Liver (tissue), 9 donors: ENCODE data around the gene NOTCH4. TPM values are rescaled to one million over a fixed set of nuclear protein-coding genes. Genes with fewer than 3 reads are reported as not detected.

Experiments used
- DNase-seq: peaks from one replicate; pipeline ENCODE4 v3.0.0-alpha.2; 2017; ENCODE audit warnings: low spot score
- H3K27ac ChIP-seq, 2 donors: one replicate each; pipeline ENCODE4 v1.7.0; 2013; ENCODE audit warnings: inconsistent platforms in 2 of 2, low read length in 2 of 2, control low read depth in 1 of 2, low read depth in 1 of 2, mild to moderate bottlenecking in 1 of 2
- H3K27me3 ChIP-seq, 4 donors: one replicate each; pipeline versions ENCODE4 v1.6.1 to v1.7.0; 2013; ENCODE audit warnings: low read length in 3 of 4, inconsistent platforms in 1 of 4, mild to moderate bottlenecking in 1 of 4, moderate library complexity in 1 of 4; ENCODE audit not compliant: control insufficient read depth in 4 of 4, insufficient read depth in 4 of 4
- H3K36me3 ChIP-seq, 4 donors: one replicate each; pipeline versions ENCODE4 v1.6.1 to v1.7.0; 2013; ENCODE audit warnings: low read length in 3 of 4, mild to moderate bottlenecking in 3 of 4, low read depth in 1 of 4, moderate library complexity in 1 of 4; ENCODE audit not compliant: control insufficient read depth in 4 of 4, insufficient read depth in 3 of 4
- H3K4me1 ChIP-seq, 4 donors: one replicate each; pipeline versions ENCODE4 v1.6.1 to v1.7.0; 2013; ENCODE audit warnings: low read length in 3 of 4, mild to moderate bottlenecking in 3 of 4, moderate library complexity in 1 of 4; ENCODE audit not compliant: control insufficient read depth in 4 of 4, insufficient read depth in 4 of 4
- H3K4me3 ChIP-seq, 3 donors: one replicate each; pipeline versions ENCODE4 v1.6.1 to v1.7.0; 2013; ENCODE audit warnings: low read length in 3 of 3, control low read depth in 1 of 3, low read depth in 1 of 3, mild to moderate bottlenecking in 1 of 3
- H3K9ac ChIP-seq, 2 donors: one replicate each; pipeline ENCODE4 v1.7.0; 2013; ENCODE audit warnings: low read length in 2 of 2, mild to moderate bottlenecking in 2 of 2, moderate library complexity in 2 of 2, control low read depth in 1 of 2, low read depth in 1 of 2
- H3K9me3 ChIP-seq, 4 donors: one replicate each; pipeline versions ENCODE4 v1.6.1 to v1.7.0; 2013; ENCODE audit warnings: low read length in 3 of 4; ENCODE audit not compliant: control insufficient read depth in 4 of 4
- ATF3 ChIP-seq: IDR thresholded peaks from 2 replicates; pipeline ENCODE4 v1.6.1; 2016; ENCODE audit warnings: antibody characterized with exemption
- CTCF ChIP-seq: fragments of 150-350 bp; IDR thresholded peaks from 2 replicates; pipeline ENCODE4 v1.5.1; 2017; ENCODE audit warnings: improper control_type of control experiment, low read depth, low read length; ENCODE audit not compliant: missing input control
- EGR1 ChIP-seq, 2 donors: IDR thresholded peaks; 2 replicates each; pipeline ENCODE4 v1.6.1; 2016 to 2018; ENCODE audit warnings: antibody characterized with exemption in 2 of 2, low read depth in 2 of 2
- FOXA1 ChIP-seq: IDR thresholded peaks from 2 replicates; pipeline ENCODE4 v1.6.1; 2016; ENCODE audit warnings: antibody characterized with exemption
- GABPA ChIP-seq, 2 donors: IDR thresholded peaks in 1 of 2; conservative IDR thresholded peaks in 1 of 2; 2 replicates each; pipeline ENCODE4 v1.6.1; 2016; ENCODE audit warnings: antibody characterized with exemption in 2 of 2, mild to moderate bottlenecking in 1 of 2, moderate library complexity in 1 of 2
- HNF4A ChIP-seq, 2 donors: conservative IDR thresholded peaks; 2 replicates each; pipeline ENCODE4 v1.6.1; 2016; ENCODE audit warnings: antibody characterized with exemption in 2 of 2, mild to moderate bottlenecking in 2 of 2
- HNF4G ChIP-seq: IDR thresholded peaks from 2 replicates; pipeline ENCODE4 v1.6.1; 2016; ENCODE audit warnings: antibody characterized with exemption
- JUND ChIP-seq, 2 donors: IDR thresholded peaks; 2 replicates each; pipeline ENCODE4 v1.6.1; 2016; ENCODE audit warnings: antibody characterized with exemption in 2 of 2
- MAX ChIP-seq: IDR thresholded peaks from 2 replicates; pipeline ENCODE4 v1.6.1; 2016; ENCODE audit warnings: antibody characterized with exemption
- NR2F2 ChIP-seq: IDR thresholded peaks from 2 replicates; pipeline ENCODE4 v1.6.1; 2016; ENCODE audit warnings: antibody characterized with exemption
- RAD21 ChIP-seq, 2 donors: IDR thresholded peaks; 2 replicates each; pipeline ENCODE4 v1.6.1; 2016; ENCODE audit warnings: antibody characterized with exemption in 2 of 2, mild to moderate bottlenecking in 2 of 2
- REST ChIP-seq: IDR thresholded peaks from 2 replicates; pipeline ENCODE4 v1.6.1; 2016; ENCODE audit warnings: antibody characterized with exemption, mild to moderate bottlenecking
- RXRA ChIP-seq, 2 donors: IDR thresholded peaks; 2 replicates each; pipeline ENCODE4 v1.6.1; 2017 to 2018; ENCODE audit warnings: antibody characterized with exemption in 2 of 2, mild to moderate bottlenecking in 1 of 2
- SP1 ChIP-seq: IDR thresholded peaks from 2 replicates; pipeline ENCODE4 v1.6.1; 2018; ENCODE audit warnings: antibody characterized with exemption, mild to moderate bottlenecking
- TAF1 ChIP-seq: conservative IDR thresholded peaks from 2 replicates; pipeline ENCODE4 v1.6.1; 2016; ENCODE audit warnings: antibody characterized with exemption, mild to moderate bottlenecking
- YY1 ChIP-seq: IDR thresholded peaks from 2 replicates; pipeline ENCODE4 v1.6.1; 2016; ENCODE audit warnings: antibody characterized with exemption, mild to moderate bottlenecking
- ZBTB33 ChIP-seq: IDR thresholded peaks from 2 replicates; pipeline ENCODE4 v1.6.1; 2016; ENCODE audit warnings: antibody characterized with exemption
- WGBS: extraction: QIAGEN DNeasy Blood & Tissue Kit; methylation state at CpG from one replicate; pipeline ENCODE4 v1.1.7; 2013; 5-methylcytosine and 5-hydroxymethylcytosine counted together
- polyA plus RNA-seq, 2 donors: library from polyadenylated mRNA; stranded (reverse) in 1 of 2; unstranded in 1 of 2; fragments of 200-250 nt in 1 of 2; fragments of >200 nt in 1 of 2; fragmentation: Nextera tagmentation in 1 of 2; extraction: Ambion mirVana in 1 of 2; gene quantifications; one replicate each; pipeline versions ENCODE4 v1.2.1 to v1.2.3, GENCODE V29; 2013 to 2015
- total RNA-seq, 2 donors: library from RNA; depleted of rRNA; stranded (reverse); fragments of >200 nt; gene quantifications; one replicate each; pipeline ENCODE4 v1.2.3, GENCODE V29; 2014
- donor health status: healthy.
- donor health status: healthy.
- donor health status: healthy.
- donor health status: healthy.
- donor health status: healthy.

NOTCH4 gene
- total and polyA plus RNA-seq, 4 donors: 2.6 to 15.1 (median 8.8) TPM

GRCh38 chr6:32181915-32182529, 41.8 kb downstream of the NOTCH4 start (continued):
- no peak for TF ChIP-seq REST
- no peak for TF ChIP-seq FOXA1

- H3K9me3 ChIP-seq: no peaks in the 10 kb centered on the region
- TF ChIP-seq ZBTB33 (no peak), NR2F2 (no peak), CTCF (no peak), RAD21 (IDR thresholded peaks at IDR 0.05) (no peak), GABPA (IDR thresholded peaks at IDR 0.05 in 1 of 2, conservative IDR thresholded peaks at IDR 0.05 in 1 of 2) (no peak), RXRA (IDR thresholded peaks at IDR 0.05) (no peak), EGR1 (IDR thresholded peaks at IDR 0.05; ENCODE audit: low read depth in 2 of 2) (no peak), YY1 (no peak), FOXA1 (no peak), JUND (IDR thresholded peaks at IDR 0.05) (no peak), MAX (no peak), ATF3 (no peak), HNF4A (conservative IDR thresholded peaks at IDR 0.05) (no peak), SP1 (no peak), HNF4G (no peak), TAF1 (no peak)
- peaks cover 0 to 28% (median 26%) of the 10 kb centered on the region in 4 donors for H3K4me1 ChIP-seq
- 93% methylated on average over 15 of the region's 15 CpGs for WGBS
- H3K9ac ChIP-seq: no peak overlapping the region
- peaks cover 0 to 22% (median 10%) of the 10 kb centered on the region in 4 donors for H3K36me3 ChIP-seq
- no peak overlapping the region for H3K27ac ChIP-seq
- no peak overlapping the region for H3K4me3 ChIP-seq
- DNase-seq: no peak
- no peaks in the 10 kb centered on the region for H3K27me3 ChIP-seq
Observed at GRCh38 chr6:32181148-32181702, 42.6 kb downstream of the NOTCH4 start.
